Measurements from ENCODE around the gene RPL26.

DNA sequence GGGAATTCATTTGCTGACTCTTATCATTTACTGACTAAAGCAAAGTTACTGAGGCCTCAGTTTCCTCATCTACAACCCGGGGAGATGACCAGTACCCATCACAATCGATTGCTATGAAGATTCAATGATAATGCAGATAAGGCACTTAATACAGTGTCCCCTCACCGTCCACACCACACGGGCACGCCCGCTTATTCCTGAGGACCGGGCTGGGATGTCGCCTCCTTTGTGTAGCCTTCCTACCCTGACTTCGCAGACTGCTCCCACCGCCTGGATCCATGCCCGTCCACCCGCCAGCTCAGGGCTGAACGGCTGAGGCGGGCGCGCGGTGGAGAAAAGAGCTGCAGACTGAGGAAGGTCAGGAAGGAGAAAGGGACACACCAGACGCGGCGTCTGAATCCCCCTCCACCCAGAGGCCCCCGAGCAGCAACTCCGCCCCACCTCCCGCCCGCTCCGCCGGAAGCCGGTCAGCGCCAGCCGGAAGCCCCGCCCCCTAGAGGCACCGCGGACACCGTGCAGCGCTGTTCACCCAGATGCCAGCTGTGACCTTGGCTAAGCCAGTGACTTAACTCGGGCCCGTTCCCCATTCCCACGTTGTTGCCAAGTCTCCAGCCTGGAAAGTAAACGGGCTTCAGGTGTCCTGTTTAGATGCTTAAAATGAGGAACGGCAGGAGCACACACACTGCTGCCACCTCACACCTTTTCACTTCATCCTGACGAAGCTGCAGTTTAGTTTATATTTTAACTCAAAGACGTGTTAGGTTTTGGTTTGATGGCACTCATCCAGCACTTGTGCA is 6.5 kb downstream of the RPL26 start, which contains the start of gene KRABD2:
- TF ChIP-seq, protein P1, sequence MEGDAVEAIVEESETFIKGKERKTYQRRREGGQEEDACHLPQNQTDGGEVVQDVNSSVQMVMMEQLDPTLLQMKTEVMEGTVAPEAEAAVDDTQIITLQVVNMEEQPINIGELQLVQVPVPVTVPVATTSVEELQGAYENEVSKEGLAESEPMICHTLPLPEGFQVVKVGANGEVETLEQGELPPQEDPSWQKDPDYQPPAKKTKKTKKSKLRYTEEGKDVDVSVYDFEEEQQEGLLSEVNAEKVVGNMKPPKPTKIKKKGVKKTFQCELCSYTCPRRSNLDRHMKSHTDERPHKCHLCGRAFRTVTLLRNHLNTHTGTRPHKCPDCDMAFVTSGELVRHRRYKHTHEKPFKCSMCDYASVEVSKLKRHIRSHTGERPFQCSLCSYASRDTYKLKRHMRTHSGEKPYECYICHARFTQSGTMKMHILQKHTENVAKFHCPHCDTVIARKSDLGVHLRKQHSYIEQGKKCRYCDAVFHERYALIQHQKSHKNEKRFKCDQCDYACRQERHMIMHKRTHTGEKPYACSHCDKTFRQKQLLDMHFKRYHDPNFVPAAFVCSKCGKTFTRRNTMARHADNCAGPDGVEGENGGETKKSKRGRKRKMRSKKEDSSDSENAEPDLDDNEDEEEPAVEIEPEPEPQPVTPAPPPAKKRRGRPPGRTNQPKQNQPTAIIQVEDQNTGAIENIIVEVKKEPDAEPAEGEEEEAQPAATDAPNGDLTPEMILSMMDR (IDR thresholded peaks at IDR 0.05): peak in 2 of 3 experiments; percentile 29 to 61
- TF ChIP-seq POLR2AphosphoS5 (IDR thresholded peaks at IDR 0.05; ENCODE audit: insufficient read depth in 1 of 2, low read depth in 1 of 2): peak; percentile 29 to 83
